HG03039 (cell line): ENCODE measurements around the gene ZFYVE28.
"Not testable (repeated sequence)": the region's sequence is repeated elsewhere in the genome, so short reads cannot be mapped to it uniquely, and the experiment has no call there.

ENCODE experiments used
- ATAC-seq: cut with Tn5 transposase; IDR thresholded peaks from one replicate; pipeline ENCODE4 v1.9.1; 2021; ENCODE audit warnings: mild to moderate bottlenecking, moderate library complexity; ENCODE audit not compliant: unreplicated experiment

The ZFYVE28 gene

DNA sequence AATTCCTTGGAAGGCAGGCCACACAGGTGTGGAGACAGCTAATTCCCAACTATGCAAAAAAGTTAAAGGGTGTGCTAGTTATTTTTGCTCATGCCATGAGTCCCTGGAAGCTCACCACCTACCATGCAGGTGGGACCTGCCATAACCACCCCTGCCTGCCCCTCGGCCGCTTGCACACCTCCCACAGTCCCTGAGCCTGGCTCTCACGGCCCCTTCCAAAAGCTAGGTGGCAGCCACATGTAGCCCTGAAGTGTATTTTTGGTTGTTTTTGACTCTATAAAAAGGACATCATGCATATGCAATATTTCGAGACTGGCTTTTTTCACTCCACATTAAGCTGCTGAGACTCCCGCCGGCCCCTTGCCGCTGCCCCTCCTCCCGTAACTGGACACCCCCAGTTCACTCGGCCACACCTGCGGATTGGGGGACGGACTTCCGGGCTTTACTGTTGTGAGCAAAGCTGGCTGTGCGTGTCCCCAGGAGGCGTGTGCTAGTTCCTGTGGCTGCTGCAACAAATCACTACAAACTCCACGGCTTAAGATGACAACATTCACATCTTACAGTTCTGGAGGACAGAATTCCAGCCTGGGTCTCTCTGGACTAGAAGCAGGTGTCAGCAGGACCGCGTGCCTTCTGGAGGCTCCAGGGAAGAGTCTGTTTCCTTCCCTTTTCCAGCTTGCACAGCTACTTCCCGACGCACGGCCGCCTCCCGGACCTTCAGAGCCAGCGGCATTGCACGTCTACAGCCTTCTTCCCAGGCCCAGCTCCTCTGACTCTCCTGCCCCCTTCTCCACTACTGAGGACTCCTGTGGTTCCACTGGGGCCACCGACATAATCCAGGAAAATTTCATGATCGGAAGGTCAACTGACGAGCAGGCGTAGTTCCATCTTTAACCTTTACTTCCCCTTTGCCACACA, 24.8 kb downstream of the ZFYVE28 start:
- ATAC-seq, result no peak

DNA sequence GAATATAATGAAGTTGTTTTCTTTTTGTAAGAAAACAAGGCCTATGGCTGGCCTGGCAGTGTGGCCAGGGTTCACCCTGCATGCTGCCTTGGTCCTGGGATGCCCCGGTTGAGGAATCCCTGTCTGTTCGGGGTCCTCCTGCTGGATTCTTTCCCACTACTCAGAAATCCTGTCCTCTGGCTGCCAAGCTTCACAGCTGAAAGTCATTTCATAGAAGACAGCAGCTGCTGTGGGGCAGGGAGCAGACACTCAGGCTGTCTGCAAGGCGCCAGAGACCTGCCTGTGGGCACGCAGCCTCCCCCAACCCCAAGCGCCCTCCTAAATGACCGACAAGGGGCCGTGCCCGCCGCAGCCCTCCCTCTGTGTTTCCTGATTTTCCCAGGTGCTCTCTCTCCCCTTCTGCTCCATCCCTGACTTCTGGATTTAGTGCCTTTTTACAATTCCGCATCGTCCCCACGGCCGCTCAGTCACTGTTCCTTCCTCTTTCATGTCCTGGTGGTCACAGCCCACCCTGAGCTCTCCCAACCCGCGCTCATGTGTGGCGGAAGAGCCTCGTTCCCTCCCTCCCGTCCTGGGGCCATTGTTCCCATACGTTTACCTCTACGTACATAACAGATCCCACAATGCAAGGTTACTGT, 27.5 kb downstream of the ZFYVE28 start:
- no peak for ATAC-seq

DNA sequence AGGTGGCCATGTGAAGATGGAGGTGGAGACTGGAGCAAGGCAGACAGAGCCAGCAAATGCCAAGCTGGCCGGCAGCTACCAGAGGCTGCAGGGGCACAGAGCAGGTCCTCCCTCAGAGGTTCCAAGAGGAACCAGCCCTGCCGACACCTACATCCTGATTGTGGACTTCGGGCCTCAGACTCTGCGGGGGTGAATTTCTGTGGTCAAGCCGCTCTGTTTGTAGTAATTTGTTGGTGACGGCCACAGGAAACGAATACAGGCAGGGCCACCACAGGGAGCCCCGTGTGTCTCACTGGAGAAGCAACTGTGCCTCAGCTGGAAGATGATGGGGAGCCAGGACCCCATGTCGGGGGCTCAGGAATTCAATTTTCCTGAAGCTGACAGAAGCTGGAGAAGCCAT, 28.3 kb downstream of the ZFYVE28 start:
- no peak for ATAC-seq

DNA sequence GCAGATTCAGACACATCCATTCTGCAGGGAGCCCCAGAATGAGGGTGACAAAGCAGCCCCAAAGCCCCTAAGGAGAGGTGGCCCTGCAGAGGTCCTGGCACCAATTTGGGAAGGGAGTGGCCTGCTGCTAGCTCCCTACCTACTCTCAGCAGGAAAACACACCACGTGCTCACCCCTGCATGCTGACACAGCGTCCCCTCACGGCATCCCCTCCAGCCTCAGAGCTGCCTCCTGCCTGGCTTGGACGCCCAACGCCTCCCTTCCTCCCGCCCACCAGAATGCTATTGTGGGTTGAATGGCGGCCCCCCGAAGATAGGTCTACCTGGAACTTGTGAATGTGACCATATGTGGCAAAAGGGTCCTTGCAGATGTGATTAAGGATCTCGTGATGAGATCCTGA, 28.8 kb downstream of the ZFYVE28 start:
- no peak for ATAC-seq

DNA sequence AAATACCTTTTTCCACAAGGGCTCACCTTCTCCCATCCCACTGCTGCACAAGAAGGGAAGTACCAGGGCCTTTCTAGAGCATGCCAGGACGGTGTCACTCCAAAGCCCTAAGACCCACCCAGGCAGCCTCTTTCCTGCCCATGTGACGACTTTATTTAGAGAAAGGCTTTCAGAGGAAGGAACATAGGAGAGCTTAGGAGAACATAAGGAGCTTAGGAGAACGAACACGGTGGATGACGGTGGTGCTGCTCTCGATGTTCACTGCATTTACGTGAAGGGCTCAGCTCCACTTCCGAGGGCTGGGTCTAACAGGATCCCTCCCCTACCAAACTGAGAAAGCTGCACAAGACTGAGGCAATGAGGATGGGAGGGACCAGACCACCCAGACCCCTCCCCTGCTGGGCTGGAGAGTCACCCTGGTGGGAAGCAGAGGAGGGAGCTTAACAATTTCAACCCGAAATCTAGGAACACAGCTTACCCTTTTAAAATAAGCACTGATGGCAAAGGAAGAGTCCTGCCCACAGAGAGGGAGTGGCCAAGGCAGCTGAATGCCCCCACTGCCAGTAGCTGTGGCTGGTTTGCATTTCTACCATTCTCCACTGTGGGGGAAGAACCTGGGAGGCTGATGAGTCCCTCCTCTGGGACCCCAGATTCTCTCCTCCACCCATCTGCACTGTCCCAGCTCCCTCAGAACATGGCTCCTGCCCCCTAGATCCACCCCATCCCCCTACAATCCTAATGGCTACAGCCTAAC, 29.8 kb downstream of the ZFYVE28 start:
- no peak for ATAC-seq

DNA sequence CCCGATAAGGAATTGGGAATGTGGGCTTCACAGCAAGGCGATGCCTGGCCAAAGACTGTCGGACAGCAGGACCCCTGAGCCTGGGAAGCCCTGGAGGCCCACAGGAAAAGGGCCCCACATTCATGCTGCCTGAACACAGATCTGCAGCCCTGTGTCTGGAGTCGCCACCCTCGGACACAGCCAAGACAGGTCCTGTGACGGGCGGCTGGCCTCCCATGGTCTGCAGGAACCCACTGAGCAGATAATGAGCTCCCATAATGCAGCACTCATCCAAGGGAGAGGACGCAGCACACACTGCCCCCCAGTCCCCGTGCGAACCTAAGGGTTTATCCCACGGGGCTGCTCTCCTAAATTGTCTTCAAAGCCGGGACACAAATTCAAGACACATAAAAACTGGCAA, 30.6 kb downstream of the ZFYVE28 start:
- ATAC-seq, result no peak

DNA sequence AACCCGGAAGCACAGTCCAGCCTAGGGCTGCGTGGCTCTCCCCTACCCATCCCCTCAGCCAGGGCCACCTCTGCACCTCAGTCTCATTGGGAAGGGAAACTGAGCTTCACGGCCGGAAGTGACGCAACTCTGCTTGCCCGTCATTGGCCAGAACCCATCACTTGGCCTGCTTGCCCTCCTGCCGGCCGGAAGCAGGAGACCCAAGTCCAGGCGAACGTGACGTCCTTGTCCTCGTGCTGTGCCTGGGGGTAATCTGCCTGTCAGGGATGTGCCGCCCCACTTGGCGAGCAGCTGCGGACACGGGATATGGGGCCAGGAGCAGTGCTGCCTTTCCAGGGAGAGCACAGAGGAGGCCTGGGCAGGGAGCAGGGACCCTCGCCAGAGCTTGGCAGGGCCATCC, 31.2 kb downstream of the ZFYVE28 start:
- no peak for ATAC-seq

DNA sequence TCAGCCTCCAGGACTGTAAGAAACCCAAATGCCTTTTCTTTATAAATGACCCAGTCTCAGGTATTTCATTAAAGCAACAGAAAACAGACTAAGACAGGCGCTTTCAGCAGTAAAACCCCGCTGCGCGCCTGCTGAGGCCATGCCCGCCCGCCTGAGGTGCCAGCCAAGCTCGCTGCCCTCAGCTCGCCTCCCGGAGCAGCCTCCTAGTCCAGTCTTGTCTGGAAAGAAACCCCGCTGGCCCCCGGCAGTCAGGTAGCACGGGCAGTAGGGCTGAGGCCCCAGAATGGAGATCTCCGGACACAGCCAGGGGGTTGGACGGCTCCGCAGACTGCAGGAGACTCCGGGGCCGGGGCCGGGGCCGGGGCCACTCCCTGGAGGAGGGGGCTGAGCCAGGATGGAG, 31.7 kb downstream of the ZFYVE28 start:
- ATAC-seq, result no peak

DNA sequence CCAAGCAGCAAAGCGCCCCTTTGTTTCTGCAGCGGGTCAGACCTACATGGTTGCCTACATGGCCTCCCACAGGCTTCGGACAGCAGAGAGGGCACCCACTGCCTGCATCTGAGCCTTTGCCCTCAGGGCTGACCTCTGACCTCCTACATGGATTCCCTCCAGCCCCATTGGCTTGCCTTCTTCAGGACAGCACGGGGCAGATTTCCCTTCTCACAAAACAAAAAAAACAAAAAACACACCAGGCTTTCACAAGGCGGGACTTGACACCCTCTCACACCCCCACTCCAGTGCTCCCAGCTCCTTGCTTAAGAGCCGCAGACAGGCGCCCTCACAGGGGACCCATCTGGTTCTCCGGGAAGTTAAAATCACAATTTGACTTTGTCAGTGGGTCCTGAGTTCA, 32.9 kb downstream of the ZFYVE28 start:
- no peak for ATAC-seq

DNA sequence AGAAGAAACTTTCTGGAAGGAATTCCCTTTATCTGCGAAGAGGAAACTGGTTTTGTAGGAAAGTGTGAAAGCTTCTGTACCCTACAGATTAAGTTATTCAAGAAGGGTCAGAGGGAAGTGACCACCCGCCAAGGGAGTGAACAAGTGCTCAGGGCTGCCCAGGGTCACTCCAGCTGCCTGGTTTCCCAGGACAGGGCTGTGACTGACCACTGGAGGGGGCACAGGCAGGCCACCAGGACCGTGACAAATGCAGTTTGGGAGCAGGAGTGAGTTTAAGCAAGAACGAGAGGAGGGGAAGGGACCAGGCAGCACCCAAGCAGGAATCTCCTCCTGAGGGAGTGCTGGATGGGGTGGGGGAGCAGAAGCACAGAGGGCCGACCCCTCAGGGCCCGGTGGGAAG, 34.2 kb downstream of the ZFYVE28 start:
- no peak for ATAC-seq

DNA sequence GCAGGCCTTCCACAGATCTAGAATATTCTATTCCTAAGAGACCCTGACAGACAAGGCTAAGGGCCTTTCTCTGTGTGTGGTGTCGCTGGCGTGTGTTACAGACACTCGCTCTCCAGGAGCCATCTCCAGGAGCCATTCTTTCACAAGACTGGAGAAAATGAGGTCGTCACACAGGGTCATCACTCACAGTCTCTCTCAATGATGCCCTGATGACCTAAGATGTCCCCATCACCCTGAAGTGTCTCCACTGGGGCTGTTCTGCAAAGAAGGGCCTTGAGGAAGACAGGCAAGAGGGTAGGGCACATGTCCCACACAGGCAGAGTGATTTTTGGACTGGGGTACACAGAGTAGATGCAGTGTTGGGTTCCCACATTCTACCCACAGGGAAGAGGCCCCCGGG, 34.7 kb downstream of the ZFYVE28 start:
- no peak for ATAC-seq

DNA sequence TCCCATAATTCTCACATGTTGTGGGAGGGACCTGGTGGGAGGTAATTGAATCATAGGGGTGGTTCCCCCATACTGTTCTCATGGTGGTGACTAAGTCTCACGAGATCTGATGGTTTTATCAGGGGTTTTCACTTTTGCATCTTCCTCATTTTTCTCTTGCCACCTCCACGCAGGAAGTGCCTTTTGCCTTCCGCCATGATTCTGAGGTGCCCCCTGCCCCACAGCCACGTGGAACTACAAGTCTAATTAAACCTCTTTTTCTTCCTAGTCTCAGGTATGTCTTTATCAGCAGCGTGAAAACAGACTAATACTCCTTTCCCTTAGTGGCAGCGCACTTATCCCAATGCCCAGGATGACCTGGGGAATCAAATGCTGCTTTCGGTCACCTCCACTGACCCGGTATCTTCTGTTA, 35.2 kb downstream of the ZFYVE28 start:
- not testable (repeated sequence) for ATAC-seq

DNA sequence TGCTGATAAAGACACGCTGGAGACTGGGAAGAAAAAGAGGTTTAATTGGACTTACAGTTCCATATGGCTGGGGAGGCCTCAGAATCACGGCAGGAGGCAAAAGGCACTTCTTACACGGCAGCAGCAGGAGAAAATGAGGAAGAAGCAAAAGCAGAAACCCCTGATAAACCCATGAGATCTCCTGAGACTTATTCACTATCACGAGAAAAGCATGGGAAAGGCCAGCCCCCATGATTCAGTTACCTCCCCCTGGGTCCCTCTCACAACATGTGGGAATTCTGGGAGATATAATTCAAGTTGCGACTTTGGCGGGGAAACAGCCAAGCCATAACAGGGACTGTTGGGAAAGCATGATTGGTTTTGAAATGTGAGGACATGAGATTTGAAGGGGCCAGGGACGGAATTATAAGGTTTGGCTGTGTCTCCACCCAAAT, 35.7 kb downstream of the ZFYVE28 start:
- not testable (repeated sequence) for ATAC-seq

DNA sequence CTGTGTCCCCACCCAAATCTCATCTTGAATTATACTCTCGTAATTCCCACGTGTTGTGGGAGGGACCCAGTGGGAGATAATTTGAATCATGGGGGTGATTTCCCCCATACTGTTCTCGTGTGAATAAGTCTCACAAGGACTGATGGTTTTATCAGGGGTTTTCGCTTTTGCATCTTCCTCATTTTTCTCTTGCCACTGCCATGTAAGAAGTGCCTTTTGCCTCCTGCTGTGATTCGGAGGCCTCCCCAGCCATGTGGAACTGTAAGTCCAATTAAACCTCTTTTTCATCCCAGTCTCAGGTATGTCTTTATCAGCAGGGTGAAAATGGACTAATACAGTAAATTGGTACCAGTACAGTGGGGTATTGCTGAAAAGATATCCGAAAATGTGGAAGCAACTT, 37.9 kb downstream of the ZFYVE28 start:
- ATAC-seq, result not testable (repeated sequence)

DNA sequence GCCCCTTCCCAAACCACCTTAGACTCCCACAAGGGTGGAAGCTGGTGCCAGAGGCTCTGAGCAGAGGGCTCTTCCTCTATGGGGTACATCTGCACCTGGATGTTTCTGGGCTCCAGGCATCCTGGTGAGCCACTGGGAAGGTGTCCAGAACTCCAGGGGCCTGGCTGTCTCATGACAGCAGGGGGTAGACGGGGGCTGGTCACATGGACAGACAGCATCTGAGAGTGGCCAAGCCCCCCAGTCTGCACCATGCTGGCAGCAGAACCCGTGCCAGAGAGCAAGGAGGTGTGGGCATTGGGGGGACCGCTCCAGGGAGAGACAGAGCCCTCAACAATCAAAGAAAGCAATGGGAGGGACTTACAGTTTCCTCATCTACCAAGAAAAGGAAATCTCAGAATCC, 39.5 kb downstream of the ZFYVE28 start:
- no peak for ATAC-seq

DNA sequence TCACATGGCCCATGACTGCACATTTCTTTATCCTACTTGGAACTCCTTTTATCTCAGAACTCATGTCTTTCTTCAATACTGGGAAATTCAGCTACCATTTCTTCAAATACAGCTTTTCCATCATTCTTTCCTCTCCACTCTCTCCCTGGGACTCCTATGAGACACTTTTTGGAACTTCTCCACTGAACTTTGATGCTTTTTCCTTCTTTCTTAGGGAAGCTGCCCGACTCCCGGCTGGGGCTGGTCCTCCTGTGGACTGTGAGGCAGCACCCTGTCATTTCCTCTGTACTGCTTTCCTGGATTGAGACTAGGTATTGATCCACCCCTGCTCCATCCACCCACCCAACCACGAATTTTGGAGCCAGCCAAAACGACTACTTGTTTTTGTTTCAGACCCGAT, 40.0 kb downstream of the ZFYVE28 start:
- no peak for ATAC-seq

DNA sequence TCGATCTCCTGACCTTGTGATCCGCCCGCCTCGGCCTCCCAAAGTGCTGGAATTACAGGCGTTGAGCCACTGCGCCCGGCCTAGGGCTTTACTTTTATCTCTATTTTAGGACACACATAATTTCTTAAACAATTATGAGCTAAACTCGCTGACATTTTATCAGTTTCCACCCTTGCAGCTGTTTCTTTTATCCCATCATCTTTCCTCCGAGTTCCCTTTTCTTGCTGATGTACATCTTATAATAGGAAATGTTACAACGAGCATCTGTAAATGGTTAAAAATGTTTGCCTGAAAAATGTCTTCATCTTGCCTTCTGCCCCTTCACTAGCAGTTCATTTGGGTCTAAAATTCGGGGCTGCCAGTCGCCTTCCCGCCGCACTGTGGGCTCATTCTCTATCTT, 41.2 kb downstream of the ZFYVE28 start:
- ATAC-seq, result no peak

DNA sequence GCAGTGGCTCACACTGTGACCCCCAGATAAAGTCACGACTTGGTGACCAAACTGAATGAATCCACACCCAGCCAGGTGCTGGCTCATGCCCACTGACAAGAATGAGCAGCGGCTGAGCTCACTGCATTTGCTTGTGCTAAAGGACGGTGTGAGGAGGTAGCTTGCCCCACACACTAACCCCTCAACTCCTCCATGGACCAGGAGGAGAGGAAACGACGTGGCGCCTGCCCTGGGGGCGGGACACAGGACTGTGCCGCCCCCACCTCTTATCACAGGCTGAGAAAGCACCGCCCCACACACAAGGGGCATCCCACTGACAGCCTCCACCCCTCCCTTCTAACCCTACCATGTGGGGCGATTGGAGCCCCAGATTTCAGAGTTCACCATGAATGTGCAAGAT, 43.0 kb downstream of the ZFYVE28 start:
- no peak for ATAC-seq

DNA sequence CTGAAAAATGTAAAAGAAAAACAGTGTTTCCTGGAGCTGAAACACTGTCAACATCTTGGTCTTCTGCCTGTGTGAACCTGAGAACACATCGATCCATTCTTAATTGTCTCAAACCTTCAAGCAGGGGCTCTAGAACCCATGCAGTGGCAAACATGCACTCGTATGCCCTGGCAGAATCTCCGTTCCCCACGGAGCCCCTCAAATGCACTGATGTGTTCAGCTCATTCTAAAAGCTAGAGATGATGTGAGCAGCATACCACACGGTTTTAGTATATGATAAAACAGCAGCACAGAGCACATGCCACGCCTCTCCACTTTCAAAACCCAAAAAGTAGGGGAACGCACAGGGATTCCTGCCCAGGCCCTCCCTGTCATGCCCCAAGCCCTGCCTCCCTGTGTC, 44.9 kb downstream of the ZFYVE28 start:
- no peak for ATAC-seq

DNA sequence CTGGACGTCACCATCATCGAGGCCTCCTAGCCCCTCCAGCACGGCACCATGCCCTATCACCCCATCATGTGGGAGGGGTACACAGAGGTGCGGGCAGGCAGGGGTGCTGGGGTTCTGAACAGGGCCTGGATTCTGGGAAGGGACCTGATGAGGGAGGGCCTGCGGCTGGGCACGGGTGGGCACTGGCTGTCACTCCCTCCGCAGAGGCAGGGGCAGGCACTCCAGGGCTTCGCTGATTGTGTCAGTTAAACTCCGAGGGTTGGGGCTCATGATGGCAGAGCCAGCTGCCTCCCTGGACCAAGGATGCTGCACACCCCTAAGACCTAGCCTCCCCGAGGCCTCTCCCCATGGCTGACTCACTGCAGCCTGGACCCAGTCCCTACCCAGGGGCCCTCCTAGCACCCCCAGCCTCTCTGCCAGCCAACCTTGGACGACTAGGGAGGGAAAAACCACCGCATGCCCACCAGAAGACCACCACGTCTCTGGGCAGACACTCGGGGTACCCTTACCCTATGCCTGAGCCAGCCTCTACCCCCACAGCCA, 45.9 kb downstream of the ZFYVE28 start:
- no peak for ATAC-seq

DNA sequence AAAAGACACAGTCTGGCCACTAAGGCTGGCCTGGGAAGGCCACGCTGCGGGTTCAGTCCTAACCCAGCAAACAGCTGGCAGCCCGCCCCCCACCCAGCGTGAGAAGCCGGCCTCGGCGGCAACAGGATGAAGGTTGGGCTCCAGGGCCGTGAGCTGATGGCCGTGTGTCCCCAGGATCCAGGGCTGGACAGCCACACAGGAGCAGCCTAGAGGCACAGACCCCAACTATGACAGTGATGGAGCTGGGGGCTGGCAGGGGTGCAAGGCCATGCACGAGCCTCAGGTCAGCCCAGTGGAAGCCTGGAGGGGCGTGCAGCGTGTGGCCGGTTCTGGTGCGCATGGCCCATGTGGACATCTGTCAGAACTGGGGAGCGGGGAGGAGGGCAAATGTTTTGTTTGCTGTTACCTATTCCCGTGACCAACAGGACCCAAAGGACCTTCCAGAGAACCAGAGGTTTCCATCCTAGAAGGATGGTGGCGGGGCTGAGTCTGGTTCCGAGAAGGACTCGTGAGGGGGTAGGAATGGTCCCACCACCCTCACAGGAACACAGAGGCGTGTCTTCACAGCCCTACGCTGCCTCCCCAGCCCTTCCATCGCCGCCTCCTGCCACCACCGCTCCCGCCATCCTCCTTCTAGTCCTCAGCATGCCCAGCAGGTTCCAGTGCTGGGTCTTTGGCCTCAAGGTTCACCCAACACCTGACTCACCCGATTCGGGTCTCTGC, 46.5 kb downstream of the ZFYVE28 start:
- ATAC-seq, result no peak
